HG03139 (cell line): ENCODE results near the gene PCDHB8.
"Not testable (repeated sequence)": the region's sequence is repeated elsewhere in the genome, so short reads cannot be mapped to it uniquely, and the experiment has no call there.

ENCODE experiments used
- ATAC-seq: cut with Tn5 transposase; IDR thresholded peaks from one replicate; pipeline ENCODE4 v1.9.1; 2021; ENCODE audit not compliant: unreplicated experiment

Gene PCDHB8

DNA sequence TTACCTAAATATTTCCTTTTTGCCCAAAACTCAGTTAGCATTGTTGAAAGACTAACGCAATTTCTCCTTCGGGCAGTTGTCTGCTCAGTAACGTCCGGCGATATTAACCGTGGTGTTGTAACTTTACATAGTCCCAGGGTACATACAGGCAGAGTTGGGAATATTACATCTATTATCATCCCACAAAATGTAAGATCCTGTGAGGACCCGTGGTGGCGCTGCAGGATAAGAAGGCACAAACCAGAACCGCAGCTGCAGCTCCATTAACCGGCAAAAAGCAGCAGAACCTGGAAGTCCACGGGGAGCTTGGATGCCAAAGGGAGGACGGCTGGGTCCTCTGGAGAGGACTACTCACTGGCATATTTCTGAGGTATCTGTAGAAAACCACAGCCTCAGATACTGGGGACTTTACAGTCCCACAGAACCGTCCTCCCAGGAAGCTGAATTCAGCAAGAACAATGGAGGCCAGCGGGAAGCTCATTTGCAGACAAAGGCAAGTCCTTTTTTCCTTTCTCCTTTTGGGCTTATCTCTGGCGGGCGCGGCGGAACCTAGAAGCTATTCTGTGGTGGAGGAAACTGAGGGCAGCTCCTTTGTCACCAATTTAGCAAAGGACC is at the start of gene PCDHB8:
Gene PCDHB8, plus strand, starts transcription at position 214 of the 615 bp plus-strand sequence. Its CDS starts 245 bp downstream, at position 459.
- not testable (repeated sequence) for ATAC-seq

DNA sequence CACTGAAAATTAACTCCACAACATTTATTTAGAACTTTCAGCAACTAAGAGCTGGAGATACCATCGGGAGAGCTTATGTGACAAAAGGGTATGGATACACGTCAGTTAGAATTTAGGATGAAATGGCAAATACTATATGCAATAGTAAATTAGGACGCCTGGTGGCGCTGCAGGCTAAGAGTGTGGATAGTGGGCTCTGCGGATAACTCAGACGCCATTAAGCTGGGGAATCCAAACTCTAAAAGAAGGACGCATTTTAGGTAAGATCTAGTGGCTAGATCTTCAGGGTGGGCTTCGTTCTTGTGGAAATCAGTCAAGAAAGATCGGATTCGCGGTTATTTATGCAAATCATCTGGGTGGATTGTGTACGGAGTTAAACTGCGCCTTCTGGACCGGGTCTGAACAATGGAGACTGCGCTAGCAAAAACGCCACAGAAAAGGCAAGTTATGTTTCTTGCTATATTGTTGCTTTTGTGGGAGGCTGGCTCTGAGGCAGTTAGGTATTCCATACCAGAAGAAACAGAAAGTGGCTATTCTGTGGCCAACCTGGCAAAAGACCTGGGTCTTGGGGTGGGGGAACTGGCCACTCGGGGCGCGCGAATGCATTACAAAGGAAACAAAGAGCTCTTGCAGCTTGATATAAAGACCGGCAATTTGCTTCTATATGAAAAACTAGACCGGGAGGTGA is 42.4 kb upstream of the PCDHB8 start, which contains the start of gene PCDHB5:
Gene PCDHB5, plus strand, starts transcription at position 177 of the 688 bp plus-strand sequence. Its CDS starts 229 bp downstream, at position 406.
- ATAC-seq = no peak

DNA sequence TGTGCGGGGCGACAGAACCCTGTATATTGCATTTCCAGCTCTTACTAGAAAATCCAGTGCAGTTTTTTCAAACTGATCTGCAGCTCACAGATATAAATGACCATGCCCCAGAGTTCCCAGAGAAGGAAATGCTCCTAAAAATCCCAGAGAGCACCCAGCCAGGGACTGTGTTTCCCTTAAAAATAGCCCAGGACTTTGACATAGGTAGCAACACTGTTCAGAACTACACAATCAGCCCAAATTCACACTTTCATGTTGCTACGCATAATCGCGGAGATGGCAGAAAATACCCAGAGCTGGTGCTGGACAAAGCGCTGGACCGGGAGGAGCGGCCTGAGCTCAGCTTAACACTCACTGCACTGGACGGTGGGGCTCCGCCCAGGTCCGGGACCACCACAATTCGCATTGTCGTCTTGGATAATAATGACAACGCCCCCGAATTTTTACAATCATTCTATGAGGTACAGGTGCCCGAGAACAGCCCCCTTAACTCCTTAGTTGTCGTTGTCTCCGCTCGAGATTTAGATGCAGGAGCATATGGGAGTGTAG is 41.8 kb upstream of the PCDHB8 start:
- no peak for ATAC-seq

DNA sequence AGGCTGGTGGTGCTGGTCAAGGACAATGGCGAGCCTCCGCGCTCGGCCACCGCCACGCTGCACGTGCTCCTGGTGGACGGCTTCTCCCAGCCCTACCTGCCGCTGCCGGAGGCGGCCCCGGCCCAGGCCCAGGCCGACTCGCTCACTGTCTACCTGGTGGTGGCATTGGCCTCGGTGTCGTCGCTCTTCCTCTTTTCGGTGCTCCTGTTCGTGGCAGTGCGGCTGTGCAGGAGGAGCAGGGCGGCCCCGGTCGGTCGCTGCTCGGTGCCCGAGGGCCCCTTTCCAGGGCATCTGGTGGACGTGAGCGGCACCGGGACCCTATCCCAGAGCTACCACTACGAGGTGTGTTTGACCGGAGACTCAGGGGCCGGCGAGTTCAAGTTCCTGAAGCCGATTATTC is 40.2 kb upstream of the PCDHB8 start:
- not testable (repeated sequence) for ATAC-seq

DNA sequence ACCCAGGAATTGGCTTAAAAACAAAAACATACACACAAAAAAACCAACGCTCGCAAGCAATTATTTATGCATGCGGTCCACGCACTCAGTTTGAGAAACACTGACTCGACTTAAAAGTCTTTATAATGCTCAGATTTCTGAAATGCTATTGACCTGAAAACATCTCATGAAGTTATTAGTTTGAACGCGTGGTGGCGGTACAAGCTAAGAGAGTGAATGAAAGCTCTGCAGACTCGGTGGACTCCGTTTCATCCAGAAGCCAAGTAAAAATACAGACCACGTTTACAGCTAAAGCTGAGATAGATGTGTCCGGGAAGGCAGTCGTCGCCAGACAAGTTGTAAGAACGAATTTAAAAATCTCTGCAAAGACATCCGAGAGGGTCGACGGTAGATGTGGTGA is 27.8 kb upstream of the PCDHB8 start, which contains the start of gene PCDHB6:
Gene PCDHB6, plus strand, starts transcription at position 246 of the 400 bp plus-strand sequence. CDS start 201 bp downstream, outside the sequence.
- no peak for ATAC-seq

DNA sequence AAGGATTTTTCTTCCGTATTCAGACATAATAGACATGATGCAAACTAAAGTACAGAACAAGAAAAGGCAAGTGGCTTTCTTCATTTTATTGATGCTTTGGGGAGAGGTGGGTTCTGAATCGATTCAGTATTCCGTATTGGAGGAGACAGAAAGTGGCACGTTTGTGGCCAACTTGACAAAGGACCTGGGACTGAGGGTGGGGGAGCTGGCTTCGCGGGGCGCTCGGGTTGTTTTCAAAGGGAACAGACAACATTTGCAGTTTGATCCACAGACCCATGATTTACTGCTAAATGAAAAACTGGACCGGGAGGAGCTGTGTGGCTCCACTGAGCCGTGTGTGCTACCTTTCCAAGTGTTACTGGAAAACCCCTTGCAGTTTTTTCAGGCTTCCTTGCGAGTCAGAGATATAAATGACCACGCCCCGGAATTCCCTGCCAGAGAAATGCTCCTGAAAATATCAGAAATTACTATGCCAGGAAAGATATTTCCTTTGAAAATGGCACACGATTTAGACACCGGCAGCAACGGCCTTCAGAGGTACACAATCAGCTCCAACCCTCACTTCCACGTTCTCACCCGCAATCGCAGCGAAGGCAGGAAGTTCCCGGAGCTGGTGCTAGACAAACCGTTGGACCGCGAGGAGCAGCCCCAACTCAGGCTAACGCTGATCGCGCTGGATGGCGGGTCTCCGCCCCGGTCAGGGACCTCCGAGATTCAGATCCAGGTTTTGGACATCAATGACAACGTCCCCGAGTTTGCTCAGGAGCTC is 27.2 kb upstream of the PCDHB8 start:
- ATAC-seq = no peak

DNA sequence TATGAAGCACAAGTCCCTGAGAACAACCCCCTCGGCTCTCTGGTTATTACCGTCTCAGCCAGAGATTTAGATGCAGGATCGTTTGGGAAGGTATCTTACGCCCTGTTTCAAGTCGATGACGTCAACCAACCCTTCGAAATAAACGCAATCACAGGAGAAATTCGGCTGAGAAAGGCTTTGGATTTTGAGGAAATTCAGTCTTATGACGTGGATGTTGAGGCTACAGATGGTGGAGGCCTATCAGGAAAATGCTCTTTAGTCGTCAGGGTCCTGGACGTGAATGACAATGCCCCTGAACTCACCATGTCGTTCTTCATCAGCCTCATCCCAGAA is 26.6 kb upstream of the PCDHB8 start:
- ATAC-seq = no peak

DNA sequence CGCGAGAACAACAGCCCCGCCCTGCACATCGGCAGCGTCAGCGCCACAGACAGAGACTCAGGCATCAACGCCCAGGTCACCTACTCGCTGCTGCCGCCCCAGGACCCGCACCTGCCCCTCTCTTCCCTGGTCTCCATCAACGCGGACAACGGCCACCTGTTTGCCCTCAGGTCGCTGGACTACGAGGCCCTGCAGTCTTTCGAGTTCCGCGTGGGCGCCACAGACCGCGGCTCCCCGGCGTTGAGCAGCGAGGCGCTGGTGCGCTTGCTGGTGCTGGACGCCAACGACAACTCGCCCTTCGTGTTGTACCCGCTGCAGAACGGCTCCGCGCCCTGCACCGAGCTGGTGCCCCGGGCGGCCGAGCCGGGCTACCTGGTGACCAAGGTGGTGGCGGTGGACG is 26.0 kb upstream of the PCDHB8 start:
- ATAC-seq = not testable (repeated sequence)

DNA sequence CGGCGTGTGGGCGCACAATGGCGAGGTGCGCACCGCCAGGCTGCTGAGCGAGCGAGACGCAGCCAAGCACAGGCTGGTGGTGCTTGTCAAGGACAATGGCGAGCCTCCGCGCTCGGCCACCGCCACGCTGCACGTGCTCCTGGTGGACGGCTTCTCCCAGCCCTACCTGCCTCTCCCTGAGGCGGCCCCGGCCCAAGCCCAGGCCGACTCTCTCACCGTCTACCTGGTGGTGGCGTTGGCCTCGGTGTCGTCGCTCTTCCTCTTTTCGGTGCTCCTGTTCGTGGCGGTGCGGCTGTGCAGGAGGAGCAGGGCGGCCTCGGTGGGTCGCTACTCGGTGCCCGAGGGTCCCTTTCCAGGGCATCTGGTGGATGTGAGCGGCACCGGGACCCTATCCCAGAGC is 25.5 kb upstream of the PCDHB8 start:
- not testable (repeated sequence) for ATAC-seq

DNA sequence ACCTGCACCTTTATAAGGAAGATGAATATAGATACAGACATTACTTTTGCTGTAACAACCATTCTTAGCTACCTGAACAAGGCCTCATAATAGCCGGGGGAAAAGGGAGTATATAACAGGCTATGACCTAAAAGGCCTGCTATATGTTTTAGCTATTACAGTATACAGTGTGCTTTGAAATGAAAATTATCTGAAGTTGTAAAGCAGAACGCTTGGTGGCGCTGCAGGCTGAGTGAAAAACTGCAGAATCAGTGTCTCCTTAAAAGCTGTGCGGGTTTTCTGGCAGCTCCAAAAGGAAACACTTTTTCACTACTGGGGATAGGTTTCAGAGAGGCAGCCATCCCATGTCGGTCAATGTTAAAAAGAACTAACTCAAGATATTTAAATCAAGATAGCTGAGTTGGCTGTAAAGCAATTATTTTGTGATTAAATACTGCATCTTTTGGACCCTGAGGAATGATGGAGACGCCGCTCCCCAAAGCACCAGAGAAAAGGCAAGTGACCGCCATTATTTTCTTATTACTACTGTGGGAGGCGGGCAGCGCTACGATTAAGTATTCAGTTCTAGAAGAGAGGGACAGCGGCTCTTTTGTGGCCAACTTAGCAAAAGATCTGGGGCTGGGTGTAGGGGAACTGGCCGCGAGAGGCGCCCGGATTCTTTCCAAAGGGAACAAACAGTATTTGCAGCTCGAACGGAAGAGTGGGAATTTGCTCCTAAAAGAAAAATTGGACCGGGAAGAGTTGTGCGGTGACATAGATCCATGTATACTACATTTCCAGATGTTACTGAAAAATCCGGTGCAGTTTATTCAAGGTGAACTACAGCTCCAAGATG is 21.8 kb upstream of the PCDHB8 start:
- ATAC-seq = no peak

DNA sequence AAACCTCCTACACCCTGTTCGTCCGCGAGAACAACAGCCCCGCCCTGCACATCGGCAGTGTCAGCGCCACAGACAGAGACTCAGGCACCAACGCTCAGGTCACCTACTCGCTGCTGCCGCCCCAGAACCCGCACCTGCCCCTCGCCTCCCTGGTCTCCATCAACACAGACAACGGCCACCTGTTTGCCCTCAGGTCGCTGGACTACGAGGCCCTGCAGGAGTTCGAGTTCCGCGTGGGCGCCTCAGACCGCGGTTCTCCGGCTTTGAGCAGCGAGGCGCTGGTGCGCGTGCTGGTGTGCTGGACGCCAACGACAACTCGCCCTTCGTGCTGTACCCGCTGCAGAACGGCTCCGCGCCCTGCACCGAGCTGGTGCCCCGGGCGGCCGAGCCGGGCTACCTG is 20.2 kb upstream of the PCDHB8 start:
- ATAC-seq = not testable (repeated sequence)

DNA sequence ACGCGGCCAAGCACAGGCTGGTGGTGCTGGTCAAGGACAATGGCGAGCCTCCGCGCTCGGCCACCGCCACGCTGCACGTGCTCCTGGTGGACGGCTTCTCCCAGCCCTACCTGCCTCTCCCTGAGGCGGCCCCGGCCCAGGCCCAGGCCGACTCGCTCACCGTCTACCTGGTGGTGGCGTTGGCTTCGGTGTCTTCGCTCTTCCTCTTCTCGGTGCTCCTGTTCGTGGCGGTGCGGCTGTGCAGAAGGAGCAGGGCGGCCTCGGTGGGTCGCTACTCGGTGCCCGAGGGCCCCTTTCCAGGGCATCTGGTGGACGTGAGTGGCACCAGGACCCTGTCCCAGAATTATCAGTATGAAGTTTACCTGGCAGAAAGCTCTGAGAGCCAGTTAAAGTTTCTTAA is 19.7 kb upstream of the PCDHB8 start:
- ATAC-seq = not testable (repeated sequence)

DNA sequence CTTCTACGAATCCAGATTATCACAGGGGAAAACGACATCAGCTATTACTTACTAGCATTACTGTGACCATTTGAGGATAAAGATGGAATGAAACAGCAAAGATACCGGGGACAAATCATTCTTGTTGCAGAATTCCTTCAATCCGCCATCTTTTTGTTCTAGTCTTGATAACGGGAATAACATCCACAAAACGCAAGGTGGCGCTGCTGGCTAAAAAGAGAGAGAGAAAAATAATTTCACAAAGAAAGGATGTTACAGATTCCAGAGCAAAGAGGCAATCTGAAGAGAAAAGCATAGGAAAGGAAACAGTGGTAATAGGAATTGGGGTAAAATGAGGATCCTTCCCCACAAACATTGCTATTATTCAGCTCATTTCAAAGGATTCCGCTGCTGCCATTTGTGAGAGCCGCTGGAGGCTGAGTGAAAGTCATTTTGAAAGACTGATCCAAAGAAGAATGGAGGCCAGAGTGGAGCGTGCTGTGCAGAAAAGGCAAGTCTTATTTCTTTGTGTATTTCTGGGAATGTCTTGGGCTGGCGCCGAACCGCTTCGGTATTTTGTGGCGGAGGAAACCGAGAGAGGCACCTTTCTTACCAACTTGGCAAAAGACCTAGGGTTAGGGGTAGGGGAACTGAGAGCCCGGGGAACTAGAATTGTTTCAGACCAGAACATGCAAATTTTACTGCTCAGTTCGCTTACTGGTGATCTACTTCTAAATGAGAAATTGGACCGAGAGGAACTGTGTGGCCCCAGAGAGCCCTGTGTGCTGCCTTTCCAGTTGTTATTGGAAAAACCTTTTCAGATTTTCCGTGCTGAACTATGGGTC is 5.0 kb upstream of the PCDHB8 start, which contains the start of gene PCDHB7:
Gene PCDHB7, plus strand, starts transcription at position 264 of the 824 bp plus-strand sequence. Its CDS starts 192 bp downstream, at position 456.
- no peak for ATAC-seq

DNA sequence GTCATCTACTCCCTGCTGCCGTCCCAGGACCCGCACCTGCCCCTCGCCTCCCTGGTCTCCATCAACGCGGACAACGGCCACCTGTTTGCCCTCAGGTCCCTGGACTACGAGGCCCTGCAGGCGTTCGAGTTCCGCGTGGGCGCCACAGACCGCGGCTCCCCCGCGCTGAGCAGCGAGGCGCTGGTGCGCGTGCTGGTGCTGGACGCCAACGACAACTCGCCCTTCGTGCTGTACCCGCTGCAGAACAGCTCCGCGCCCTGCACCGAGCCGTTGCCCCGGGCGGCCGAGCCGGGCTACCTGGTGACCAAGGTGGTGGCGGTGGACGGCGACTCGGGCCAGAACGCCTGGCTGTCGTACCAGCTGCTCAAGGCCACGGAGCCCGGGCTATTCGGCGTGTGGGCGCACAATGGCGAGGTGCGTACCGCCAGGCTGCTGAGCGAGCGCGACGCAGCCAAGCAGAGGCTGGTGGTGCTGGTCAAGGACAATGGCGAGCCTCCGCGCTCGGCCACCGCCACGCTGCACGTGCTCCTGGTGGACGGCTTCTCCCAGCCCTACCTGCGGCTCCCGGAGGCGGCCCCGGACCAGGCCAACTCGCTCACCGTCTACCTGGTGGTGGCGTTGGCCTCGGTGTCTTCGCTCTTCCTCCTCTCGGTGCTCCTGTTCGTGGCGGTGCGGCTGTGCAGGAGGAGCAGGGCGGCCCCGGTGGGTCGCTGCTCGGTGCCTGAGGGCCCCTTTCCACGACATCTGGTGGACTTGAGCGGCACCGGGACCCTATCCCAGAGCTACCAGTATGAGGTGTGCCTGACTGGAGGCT is 3.1 kb upstream of the PCDHB8 start:
- not testable (repeated sequence) for ATAC-seq

DNA sequence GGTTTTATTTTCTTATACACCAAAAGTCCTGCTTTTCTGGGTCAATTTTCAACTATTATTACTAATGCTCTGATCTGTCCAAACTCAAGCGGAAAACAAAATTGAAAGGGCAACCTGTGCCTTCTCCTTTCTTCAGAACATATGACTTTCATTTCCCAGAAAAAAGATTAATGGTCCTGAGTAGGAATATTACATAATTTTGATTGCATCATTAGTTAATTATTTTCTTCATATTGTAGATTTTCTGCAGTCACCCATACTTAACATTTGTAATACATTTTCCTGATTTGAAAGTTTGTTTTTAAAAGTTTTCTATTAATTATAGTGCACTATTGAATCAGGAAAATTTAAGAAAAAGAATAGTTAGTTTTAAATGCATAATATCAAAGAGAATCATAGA is 1.7 kb upstream of the PCDHB8 start:
- no peak for ATAC-seq

DNA sequence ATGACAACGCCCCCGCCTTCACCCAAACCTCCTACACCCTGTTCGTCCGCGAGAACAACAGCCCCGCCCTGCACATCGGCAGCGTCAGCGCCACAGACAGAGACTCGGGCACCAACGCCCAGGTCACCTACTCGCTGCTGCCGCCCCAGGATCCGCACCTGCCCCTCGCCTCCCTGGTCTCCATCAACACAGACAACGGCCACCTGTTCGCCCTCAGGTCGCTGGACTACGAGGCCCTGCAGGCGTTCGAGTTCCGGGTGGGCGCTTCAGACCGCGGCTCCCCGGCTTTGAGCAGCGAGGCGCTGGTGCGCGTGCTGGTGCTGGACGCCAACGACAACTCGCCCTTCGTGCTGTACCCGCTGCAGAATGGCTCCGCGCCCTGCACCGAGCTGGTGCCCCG is 1.8 kb downstream of the PCDHB8 start:
- not testable (repeated sequence) for ATAC-seq

DNA sequence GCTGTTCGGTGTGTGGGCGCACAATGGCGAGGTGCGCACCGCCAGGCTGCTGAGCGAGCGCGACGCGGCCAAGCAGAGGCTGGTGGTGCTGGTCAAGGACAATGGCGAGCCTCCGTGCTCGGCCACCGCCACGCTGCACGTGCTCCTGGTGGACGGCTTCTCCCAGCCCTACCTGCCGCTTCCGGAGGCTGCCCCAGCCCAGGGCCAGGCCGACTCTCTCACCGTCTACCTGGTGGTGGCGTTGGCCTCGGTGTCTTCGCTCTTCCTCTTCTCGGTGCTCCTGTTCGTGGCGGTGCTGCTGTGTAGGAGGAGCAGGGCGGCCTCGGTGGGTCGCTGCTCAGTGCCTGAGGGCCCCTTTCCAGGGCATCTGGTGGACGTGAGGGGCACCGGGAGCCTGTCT is 2.3 kb downstream of the PCDHB8 start:
- ATAC-seq = not testable (repeated sequence)

DNA sequence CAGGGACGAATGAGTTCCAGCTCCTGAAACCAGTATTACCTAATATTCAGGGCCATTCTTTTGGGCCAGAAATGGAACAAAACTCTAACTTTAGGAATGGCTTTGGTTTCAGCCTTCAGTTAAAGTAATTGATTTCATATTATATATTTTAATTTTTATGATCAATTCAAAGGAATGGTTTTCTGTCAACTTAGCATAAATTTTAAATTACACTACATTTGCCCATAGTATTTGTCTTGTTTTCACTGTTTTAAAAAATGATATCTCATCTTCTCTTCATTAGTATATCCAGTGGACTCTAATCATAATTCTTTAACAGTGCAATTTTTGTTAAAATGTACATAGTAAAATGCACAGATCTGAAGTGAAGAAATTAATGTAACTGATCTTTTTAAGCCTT is 2.7 kb downstream of the PCDHB8 start:
- ATAC-seq = no peak

DNA sequence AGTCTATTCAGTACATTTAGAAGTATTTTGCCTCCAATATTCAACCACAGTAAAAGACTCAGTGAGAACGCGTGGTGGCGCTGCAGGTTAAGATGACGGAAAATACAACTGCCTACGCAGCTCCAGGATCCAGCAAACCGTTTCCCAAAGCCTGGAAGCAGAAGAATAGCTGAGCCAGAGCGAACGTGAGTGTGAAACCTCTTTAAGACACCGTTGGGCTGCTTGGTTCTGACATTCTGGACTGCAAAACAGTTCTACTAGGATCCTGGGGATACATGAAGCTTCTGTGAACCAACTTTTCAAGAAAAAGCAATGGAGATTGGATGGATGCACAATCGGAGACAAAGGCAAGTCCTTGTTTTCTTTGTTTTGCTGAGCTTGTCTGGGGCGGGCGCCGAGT is 4.7 kb downstream of the PCDHB8 start, which contains the start of gene PCDHB16:
Gene PCDHB16, plus strand, starts transcription at position 140 of the 400 bp plus-strand sequence. Its CDS starts 173 bp downstream, at position 313.
- no peak for ATAC-seq
